Hair follicular keratinocyte (primary cell): Measurements from ENCODE around the gene RILPL1. TPM values are rescaled to one million over a fixed set of nuclear protein-coding genes. Genes with fewer than 3 reads are reported as not detected.

ENCODE experiments used
- total RNA-seq: library from RNA; depleted of rRNA; stranded (reverse); fragments of >200 nt; gene quantifications from 2 replicates; pipeline ENCODE4 v1.2.3, GENCODE V29; 2015

The RILPL1 gene
- total RNA-seq: 19.1 and 24.3 TPM in 2 replicates

GRCh38 chr12:123533672-123534643, at the start of gene RILPL1:
Gene RILPL1 (minus strand): TSS chr12:123533719. CDS start chr12:123533482, 237 bp downstream.

GRCh38 chr12:123457980-123458779, 75.3 kb downstream of the RILPL1 start, which contains the start of gene SNRNP35:
Gene SNRNP35 (plus strand): TSS chr12:123458139. CDS start chr12:123465541, 7,402 bp downstream.

GRCh38 chr12:123436017-123436964, 97.2 kb downstream of the RILPL1 start, which contains the start of gene RILPL2:
Gene RILPL2 (minus strand): TSS chr12:123436684. CDS start chr12:123436420, 264 bp downstream.

Other genes with a start within 250 kb of the RILPL1 start
- gene SBNO1, start 168.9 kb downstream of the RILPL1 start, total RNA-seq: 16.2 and 17.0 TPM in 2 replicates
- 42.1 and 54.0 TPM in 2 replicates for gene KMT5A, start 149.6 kb downstream of the RILPL1 start, total RNA-seq
- 2.2 and 3.9 TPM in 2 replicates for gene RILPL2, start 97.0 kb downstream of the RILPL1 start, total RNA-seq
- 9.6 and 14.2 TPM in 2 replicates for gene SNRNP35, start 75.6 kb downstream of the RILPL1 start, total RNA-seq
- gene TMED2, start 50.8 kb upstream of the RILPL1 start, total RNA-seq: 211 and 241 TPM in 2 replicates
- 10.0 and 20.2 TPM in 2 replicates for gene DDX55, start 68.4 kb upstream of the RILPL1 start, total RNA-seq
- 85.7 and 132 TPM in 2 replicates for gene EIF2B1, start 100.0 kb upstream of the RILPL1 start, total RNA-seq
- 41.3 and 45.2 TPM in 2 replicates for gene GTF2H3, start 100.1 kb upstream of the RILPL1 start, total RNA-seq
- 4.8 and 5.7 TPM in 2 replicates for gene TCTN2, start 137.4 kb upstream of the RILPL1 start, total RNA-seq
- gene ATP6V0A2, start 178.6 kb upstream of the RILPL1 start, total RNA-seq: 11.3 and 18.9 TPM in 2 replicates
- 0.08 and 0.55 TPM in 2 replicates for gene DNAH10, start 228.6 kb upstream of the RILPL1 start, total RNA-seq